GM21528 (cell line): ENCODE data around the gene GSTT4.
"Not testable (repeated sequence)": the region's sequence is repeated elsewhere in the genome, so short reads cannot be mapped to it uniquely, and the experiment has no call there.

ENCODE experiments used
- ATAC-seq: cut with Tn5 transposase; IDR thresholded peaks from one replicate; pipeline ENCODE4 v1.9.1; 2021; ENCODE audit warnings: mild to moderate bottlenecking, moderate library complexity; ENCODE audit not compliant: unreplicated experiment, low FRiP score

Gene GSTT4

GRCh38 chr22:23993581-23994177 is 11.6 kb downstream of the GSTT4 start:
- not testable (repeated sequence) for ATAC-seq

GRCh38 chr22:23993080-23993479 is 12.2 kb downstream of the GSTT4 start:
- not testable (repeated sequence) for ATAC-seq

GRCh38 chr22:23989583-23990244 is 15.5 kb downstream of the GSTT4 start:
- ATAC-seq, result not testable (repeated sequence)

- not testable (repeated sequence) for ATAC-seq
These were observed 18.6 kb downstream of the GSTT4 start for GRCh38 chr22:23986538-23987178.

GRCh38 chr22:23986089-23986488 is 19.2 kb downstream of the GSTT4 start:
- ATAC-seq, result not testable (repeated sequence)

- no peak for ATAC-seq
These were observed 20.8 kb downstream of the GSTT4 start for GRCh38 chr22:23984430-23984829.

- ATAC-seq, result not testable (repeated sequence)
These were observed 24.7 kb downstream of the GSTT4 start for GRCh38 chr22:23980567-23980966.

- ATAC-seq, result not testable (repeated sequence)
These were observed 25.6 kb downstream of the GSTT4 start, which contains the start of gene GSTT2 for GRCh38 chr22:23979557-23980240. Gene GSTT2, plus strand, starts transcription at chr22:23980134.

- ATAC-seq, result not testable (repeated sequence)
These were observed 27.9 kb downstream of the GSTT4 start for GRCh38 chr22:23977304-23977703.

GRCh38 chr22:23974836-23975352 is 30.4 kb downstream of the GSTT4 start:
- peak; percentile 48 for ATAC-seq

GRCh38 chr22:23974345-23974744 is 30.9 kb downstream of the GSTT4 start, which contains the start of gene DDT:
Gene DDT, minus strand, starts transcription at chr22:23974441. Its CDS starts 27 bp downstream, at chr22:23974414.
- peak; percentile 80 for ATAC-seq

GRCh38 chr22:23971927-23972326 is 33.3 kb downstream of the GSTT4 start:
- not testable (repeated sequence) for ATAC-seq

- ATAC-seq, result no peak
These were observed 34.3 kb downstream of the GSTT4 start for GRCh38 chr22:23970816-23971486.

- ATAC-seq, result no peak
These were observed 35.0 kb downstream of the GSTT4 start for GRCh38 chr22:23970201-23970641.

GRCh38 chr22:23969071-23969470 is 36.2 kb downstream of the GSTT4 start:
- ATAC-seq, result no peak

- peak; percentile 73 for ATAC-seq
These were observed 38.7 kb downstream of the GSTT4 start, which contains the start of gene DDTL for GRCh38 chr22:23966568-23966967. Gene DDTL, plus strand, starts transcription at chr22:23966888. Its CDS starts 27 bp downstream, at chr22:23966915.

- ATAC-seq, result not testable (repeated sequence)
These were observed 39.2 kb downstream of the GSTT4 start for GRCh38 chr22:23966094-23966493.

GRCh38 chr22:23961084-23961771 is 44.0 kb downstream of the GSTT4 start, which contains the start of gene GSTT2B:
Gene GSTT2B, minus strand, starts transcription at chr22:23961195. Its CDS starts 64 bp downstream, at chr22:23961131.
- not testable (repeated sequence) for ATAC-seq

- not testable (repeated sequence) for ATAC-seq
These were observed 48.9 kb downstream of the GSTT4 start for GRCh38 chr22:23956301-23956900.
